GM19193 (cell line): Measurements from ENCODE around the gene PLB1.

Source experiments
- POLR2A ChIP-seq: IDR thresholded peaks from 4 replicates; pipeline ENCODE4 v1.6.1; 2011; ENCODE audit not compliant: insufficient read depth, insufficient read length; ENCODE audit errors: extremely low read depth

Gene PLB1

DNA sequence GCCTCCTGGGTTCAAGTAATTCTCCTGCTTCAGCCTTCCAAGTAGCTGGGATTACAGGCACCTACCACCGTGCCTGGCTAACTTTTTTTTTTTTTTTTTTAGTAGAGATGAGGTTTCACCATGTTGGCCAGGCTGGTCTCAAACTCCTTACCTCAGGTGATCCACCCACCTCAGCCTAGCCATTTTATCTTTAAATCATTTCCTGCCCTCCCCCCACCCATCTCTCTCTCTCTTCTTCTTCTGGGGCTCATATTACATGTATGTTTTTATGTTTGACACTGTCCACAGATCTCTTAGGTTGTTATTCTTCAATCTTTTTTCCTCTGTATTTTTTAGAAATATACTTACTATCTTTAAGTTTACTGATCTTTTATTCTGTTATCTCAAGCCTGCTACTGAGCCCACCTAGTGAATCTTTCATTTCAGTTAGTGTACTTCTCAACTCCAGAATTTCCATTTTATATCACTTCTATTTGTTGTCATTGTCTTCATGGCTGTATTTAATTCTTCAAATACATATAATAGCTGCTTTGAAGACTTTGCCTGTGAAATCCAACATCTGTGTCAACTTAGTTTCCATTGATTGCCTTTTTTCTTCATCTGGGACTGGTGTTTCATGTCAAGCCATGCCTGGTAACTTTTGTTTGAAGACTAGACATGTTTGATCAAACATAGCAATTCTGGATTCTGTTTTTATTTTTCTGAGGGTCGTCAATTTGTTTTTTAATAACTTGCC lies 16.2 kb downstream of the PLB1 start:
- TF ChIP-seq POLR2A = no peak

DNA sequence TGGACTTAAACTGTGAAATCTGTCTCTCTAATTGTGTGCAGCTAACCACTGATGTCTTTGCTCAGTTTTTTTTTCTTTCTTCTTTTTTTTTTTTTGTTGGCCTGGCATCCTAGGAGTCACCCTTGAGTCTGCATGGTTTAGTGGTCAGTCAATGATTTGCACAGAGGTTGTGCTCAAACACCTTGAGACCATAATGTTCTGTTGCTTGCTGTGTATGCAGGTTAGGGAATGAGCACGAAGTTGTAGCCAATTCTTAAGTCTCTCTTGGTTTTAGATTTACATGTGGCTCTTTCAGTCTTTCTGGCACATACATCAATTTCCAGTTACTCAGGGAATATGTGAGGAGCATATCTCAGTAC lies 16.7 kb downstream of the PLB1 start:
- no peak for TF ChIP-seq POLR2A

DNA sequence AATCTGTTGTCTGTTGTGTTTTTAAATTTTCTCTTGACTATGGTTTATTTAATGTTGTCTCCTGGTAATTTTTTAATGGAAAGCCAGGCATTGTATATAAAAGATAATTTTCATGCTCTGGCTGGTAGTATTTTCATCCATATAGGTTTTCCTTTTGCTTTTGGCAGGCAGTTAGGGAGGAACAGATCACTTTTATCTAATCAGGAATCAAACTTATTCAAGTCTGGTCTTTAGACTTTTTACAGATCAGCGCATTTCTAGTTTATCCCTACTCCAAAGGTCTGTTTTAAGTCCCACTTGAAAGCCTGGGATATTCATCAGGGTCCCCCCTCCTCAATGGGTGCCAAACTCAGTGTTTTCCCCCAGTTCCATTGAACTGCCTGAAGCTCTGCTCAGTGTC lies 17.2 kb downstream of the PLB1 start:
- no peak for TF ChIP-seq POLR2A

DNA sequence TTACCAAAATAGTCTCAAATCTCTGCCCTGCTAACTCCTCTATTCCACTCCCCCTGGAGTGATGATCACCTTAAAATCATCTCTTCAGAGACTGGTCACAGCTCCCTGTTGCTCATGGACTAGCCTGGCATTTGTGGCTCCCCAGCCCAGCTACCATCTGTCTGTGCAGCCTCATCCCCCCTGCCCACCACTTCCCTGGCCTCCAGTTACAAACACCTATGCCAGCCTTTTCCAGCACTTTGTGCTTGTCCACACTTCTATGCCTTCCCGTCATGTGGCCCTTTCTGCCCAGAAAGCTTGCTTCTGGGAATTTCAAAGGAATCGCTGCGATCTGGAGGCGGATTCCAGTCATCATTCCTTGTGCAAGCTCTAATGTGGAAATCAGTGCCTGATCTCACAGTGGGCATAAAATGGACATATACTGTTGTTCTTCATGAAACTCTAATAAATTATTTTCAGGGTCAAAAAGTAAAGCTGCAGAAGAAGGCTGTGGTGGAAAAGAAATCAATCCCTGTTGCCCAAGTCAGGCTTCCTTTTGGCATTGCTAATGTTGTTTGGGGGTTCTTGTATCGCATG lies 19.4 kb downstream of the PLB1 start:
- TF ChIP-seq POLR2A = no peak

DNA sequence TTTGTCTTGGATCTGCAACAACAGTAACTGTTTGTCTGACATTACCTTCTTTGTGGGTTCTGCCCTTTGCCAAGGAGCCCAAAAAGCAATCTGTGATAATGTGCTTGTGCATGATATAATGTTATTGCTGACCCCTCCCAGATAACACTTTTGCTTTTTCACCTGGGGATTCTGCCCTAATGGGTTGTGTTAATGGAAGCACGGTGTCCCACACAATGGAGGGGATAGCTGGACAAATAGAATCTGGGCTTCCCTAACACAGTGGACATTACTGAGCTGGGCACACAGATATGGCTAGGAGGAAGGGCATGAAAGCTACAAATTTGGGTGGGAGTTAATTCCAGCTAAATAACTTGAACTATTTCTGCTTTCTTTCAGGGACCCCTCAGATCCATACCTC lies 20.6 kb downstream of the PLB1 start:
- TF ChIP-seq POLR2A = no peak

DNA sequence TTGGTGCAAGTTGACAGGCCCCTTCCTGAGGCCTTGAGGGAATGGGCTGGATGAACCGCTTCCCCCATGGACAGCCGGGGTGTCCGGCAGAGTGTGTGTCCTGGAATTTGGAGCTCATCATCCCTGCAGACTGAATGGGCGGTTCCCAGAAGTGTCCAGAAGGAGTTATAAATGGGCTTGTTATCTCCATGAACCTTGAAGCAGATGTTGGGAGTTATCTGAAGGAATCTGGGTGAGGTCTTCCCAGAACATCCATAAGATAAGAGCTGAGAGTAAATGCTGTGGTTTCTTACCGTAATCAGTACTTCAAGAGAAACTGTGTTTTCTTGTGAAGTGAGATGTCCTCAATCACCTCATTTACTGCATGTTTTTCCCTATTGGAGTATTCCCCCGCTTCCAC lies 21.1 kb downstream of the PLB1 start:
- TF ChIP-seq POLR2A = no peak

DNA sequence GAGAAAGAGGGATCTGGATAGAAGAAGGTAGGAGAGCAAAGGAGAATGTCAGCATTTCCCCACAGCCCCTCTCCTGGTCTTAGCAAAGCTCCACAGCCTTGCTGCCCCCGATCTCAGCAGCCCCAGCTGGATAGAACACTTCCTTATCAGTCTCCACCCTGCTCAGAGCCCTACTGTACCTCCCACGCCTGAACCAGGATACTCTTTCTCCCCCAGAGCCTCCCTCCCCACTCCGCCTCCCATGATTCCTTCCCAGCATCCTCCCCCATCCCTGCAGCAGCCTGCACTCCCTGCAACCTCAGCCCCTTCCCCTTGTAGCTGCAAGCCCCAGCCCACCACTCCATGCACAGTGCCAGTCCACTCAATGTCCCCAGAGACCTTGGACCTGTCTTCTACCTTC lies 25.8 kb downstream of the PLB1 start:
- TF ChIP-seq POLR2A = no peak

- no peak for TF ChIP-seq POLR2A
These were observed 26.6 kb downstream of the PLB1 start for GRCh38 chr2:28522481-28522880.

DNA sequence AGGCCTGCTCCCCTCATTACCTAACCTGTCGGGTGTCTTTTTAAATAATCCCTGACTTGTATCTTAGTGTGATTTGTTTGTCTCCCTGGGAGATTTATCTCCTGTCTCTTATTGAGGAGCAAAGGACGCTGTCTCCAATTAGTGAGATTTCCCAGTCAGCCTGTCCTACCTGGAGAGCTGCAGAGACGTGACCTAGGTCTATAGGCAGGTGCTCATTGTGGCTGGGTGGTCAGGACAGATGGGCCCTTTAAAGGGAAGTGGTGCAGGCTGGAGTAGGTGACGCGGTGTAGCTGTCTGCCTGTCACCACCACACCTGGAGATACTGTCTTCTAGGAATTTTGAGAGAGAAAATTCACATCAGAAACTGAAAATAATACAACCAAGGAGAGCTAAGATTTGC lies 28.0 kb downstream of the PLB1 start:
- no peak for TF ChIP-seq POLR2A

DNA sequence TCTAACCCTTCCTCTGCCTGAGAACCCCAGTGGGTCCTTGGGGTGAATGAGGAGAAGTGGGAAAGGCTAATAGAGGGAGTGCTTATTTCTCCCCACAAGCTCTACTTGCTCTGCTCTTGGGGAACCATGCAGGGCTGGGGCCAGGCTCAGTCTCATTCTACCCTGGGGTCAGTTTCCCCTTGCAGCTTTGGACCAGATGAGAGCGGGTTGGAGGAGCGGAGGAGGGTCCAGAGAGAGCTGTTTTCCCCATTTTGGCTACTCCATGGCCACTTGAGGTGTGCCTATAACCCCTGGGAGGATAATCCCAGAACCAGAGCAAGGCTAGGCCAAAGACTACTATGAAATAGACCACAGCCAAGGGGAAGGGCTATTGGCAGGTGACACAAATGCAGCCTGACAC lies 29.6 kb downstream of the PLB1 start:
- TF ChIP-seq POLR2A = no peak

- no peak for TF ChIP-seq POLR2A
These were observed 30.8 kb downstream of the PLB1 start for GRCh38 chr2:28526527-28527132.

- TF ChIP-seq POLR2A = no peak
These were observed 31.3 kb downstream of the PLB1 start for GRCh38 chr2:28527196-28527595.

DNA sequence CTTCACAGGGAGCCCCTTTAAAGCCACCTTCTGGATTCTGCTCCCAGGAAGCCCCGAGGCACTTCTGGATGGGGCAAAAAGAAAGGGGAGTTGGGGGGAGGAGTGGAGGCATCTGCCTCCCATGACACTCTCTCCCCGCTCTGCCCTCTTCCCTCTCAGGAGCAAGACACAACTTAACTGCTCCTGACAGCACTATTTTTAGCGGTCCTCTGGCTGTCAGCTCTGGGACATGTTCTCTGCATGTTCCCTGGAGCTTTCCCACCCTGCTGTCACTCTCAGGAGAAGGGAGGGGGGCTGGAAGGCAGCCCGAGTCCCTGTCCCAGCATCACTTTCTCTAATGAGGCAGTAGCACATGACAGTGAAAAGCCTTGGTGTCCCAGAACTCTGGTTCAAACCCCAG lies 32.3 kb downstream of the PLB1 start:
- TF ChIP-seq POLR2A = no peak

- TF ChIP-seq POLR2A = no peak
These were observed 34.9 kb downstream of the PLB1 start for GRCh38 chr2:28530782-28531181.

DNA sequence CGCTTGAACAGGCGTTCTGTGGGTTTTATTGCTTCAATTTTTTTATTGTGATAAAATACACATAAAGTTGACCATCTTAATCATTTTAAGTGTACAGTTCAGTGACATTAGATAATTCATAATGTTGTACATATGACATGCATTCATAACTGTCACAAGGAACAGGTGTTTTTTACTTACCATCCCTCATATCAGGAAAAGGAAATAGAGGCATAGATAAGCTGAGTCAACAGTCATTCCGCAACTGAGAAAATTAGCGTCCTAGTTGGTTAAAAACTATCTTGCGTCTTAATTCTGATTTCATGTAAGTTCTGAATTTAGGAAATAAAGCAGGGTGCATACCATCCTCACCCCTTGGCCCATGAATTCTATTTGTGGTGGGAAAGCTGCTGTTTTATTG lies 36.5 kb downstream of the PLB1 start:
- no peak for TF ChIP-seq POLR2A

GRCh38 chr2:28533044-28533680 lies 37.3 kb downstream of the PLB1 start:
- no peak for TF ChIP-seq POLR2A
